Psoas muscle (tissue), 8 donors: ENCODE results near the gene MGLL. TPM values are rescaled to one million over a fixed set of nuclear protein-coding genes. Genes with fewer than 3 reads are reported as not detected.
A peak's percentile ranks its signal among the peaks of the same experiment; 100 is the strongest.

Experiments used
- ATAC-seq, 4 donors: fragments of 200-7000 bp; cut with Tn5 transposase; one replicate each; pipeline ENCODE4 v1.9.1; 2020; ENCODE audit warnings: moderate library complexity in 3 of 4, mild to moderate bottlenecking in 2 of 4
- DNase-seq, 2 donors: peaks; one replicate each; pipeline ENCODE4 v3.0.0-alpha.2; 2020
- H3K27ac ChIP-seq: fragments of 200-600 bp; one replicate; pipeline ENCODE4 v1.8.0; 2022
- H3K27me3 ChIP-seq, 3 donors: fragments of 200-600 bp in 1 of 3; one replicate each; pipeline versions ENCODE4 v1.6.1 to v1.8.0; 2013 to 2022; ENCODE audit warnings: low read length in 2 of 3, mild to moderate bottlenecking in 2 of 3, moderate library complexity in 1 of 3; ENCODE audit not compliant: insufficient read depth in 3 of 3
- H3K36me3 ChIP-seq, 2 donors: fragments of 200-600 bp in 1 of 2; one replicate each; pipeline versions ENCODE4 v1.6.1 to v1.8.0; 2013 to 2022; ENCODE audit warnings: low read depth in 1 of 2, mild to moderate bottlenecking in 1 of 2, moderate library complexity in 1 of 2; ENCODE audit not compliant: insufficient read depth in 1 of 2
- H3K4me1 ChIP-seq: fragments of 200-600 bp; one replicate; pipeline ENCODE4 v1.8.0; 2022
- H3K4me3 ChIP-seq: fragments of 200-600 bp; one replicate; pipeline ENCODE4 v1.8.0; 2022; ENCODE audit warnings: mild to moderate bottlenecking
- H3K9me3 ChIP-seq: fragments of 200-600 bp; one replicate; pipeline ENCODE4 v1.8.0; 2022
- WGBS, 3 donors: extraction: QIAGEN DNeasy Blood & Tissue Kit; methylation state at CpG; one replicate each; pipeline versions ENCODE4 v1.1.6 to v1.1.7; 2013; 5-methylcytosine and 5-hydroxymethylcytosine counted together
- intact Hi-C, 2 donors: fragments of 100-400 bp; cut with DNase I; formaldehyde crosslinking; loops; one replicate each; pipeline versions ENCODE4 v1.11.0 to v1.14.2; 2022
- polyA plus RNA-seq, 3 donors: library from polyadenylated mRNA; stranded (reverse); fragments of 200-250 nt; gene quantifications; one replicate each; pipeline ENCODE4 v1.2.3, GENCODE V29; 2013
- total RNA-seq, 4 donors: library from RNA; stranded (reverse); fragmentation: NEBNext Ultra II Directional in 2 of 4; extraction: Animal tissue kit (Norgen Biotek cat#: 25700) in 2 of 4; gene quantifications; one replicate each; pipeline versions ENCODE4 v1.2.1 to v1.2.4, GENCODE V29; 2021 to 2023
- TF ChIP-seq, protein P1 (sequence below): fragments of 200-600 bp; IDR thresholded peaks from one replicate; pipeline ENCODE4 v1.8.0; 2022; ENCODE audit warnings: antibody characterized with exemption
- donor health status: healthy with polysubstance abuse.
- donor health status: DM: no; HTN: no; CAD: no; lungs with moderate emphysema.
- donor health status: Bipolar disorder and iron deficiency.
- donor health status: healthy.
- donor health status: DM: yes; HTN: yes; CAD: no.
- donor health status: DM: no; HTN: no; CAD: no.
- donor health status: DM: no; HTN: no; CAD: no.
- donor health status: DM: yes; HTN: yes; CAD: no.

Gene MGLL
- total and polyA plus RNA-seq, 7 donors = 32.8 to 85.6 (median 63.0) TPM

GRCh38 chr3:127794972-127795371, 27.3 kb downstream of the MGLL start:
- WGBS, 3 donors = 93 to 100% (median 97%) methylated on average over 2 of the region's 2 CpGs
- TF ChIP-seq, protein P1, sequence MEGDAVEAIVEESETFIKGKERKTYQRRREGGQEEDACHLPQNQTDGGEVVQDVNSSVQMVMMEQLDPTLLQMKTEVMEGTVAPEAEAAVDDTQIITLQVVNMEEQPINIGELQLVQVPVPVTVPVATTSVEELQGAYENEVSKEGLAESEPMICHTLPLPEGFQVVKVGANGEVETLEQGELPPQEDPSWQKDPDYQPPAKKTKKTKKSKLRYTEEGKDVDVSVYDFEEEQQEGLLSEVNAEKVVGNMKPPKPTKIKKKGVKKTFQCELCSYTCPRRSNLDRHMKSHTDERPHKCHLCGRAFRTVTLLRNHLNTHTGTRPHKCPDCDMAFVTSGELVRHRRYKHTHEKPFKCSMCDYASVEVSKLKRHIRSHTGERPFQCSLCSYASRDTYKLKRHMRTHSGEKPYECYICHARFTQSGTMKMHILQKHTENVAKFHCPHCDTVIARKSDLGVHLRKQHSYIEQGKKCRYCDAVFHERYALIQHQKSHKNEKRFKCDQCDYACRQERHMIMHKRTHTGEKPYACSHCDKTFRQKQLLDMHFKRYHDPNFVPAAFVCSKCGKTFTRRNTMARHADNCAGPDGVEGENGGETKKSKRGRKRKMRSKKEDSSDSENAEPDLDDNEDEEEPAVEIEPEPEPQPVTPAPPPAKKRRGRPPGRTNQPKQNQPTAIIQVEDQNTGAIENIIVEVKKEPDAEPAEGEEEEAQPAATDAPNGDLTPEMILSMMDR = no peak
- H3K27me3 ChIP-seq = no peaks in the 10 kb centered on the region
- ATAC-seq (no peak), DNase-seq (no peak)
- H3K36me3 ChIP-seq = peaks cover 3 to 38% of the 10 kb centered on the region in 2 donors
- H3K4me3 ChIP-seq = no peak overlapping the region
- intact Hi-C loops = loop anchor here (5.0 kb wide), 2 partner anchors 43 to 48 kb away; no protein-coding TSS in a partner anchor
- H3K9me3 ChIP-seq = no peaks in the 10 kb centered on the region
- H3K27ac ChIP-seq = no peak overlapping the region
- H3K4me1 ChIP-seq = peaks cover 39% of the 10 kb centered on the region

DNA sequence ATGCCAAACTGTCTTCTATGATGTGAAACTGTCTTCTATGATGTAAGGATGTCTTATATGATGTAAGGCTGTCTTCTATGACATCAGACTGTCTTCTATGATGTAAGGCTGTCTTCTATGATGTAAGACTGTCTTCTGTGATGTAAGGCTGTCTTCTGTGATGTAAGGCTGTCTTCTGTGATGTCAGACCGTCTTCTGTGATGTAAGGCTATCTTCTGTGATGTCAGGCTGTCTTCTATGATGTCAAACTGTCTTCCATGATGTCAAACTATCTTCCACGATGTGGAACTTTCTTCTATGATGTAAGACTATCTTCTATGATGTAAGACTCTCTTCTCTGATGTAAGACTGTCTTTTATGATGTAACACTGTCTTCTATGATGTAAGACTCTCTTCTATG, 27.9 kb downstream of the MGLL start:
- no peak for ATAC-seq
- TF ChIP-seq, protein P1 = no peak
- intact Hi-C loops = loop anchor here (5.0 kb wide), 2 partner anchors 42 to 47 kb away; no protein-coding TSS in a partner anchor
- DNase-seq = no peak
- Histone ChIP-seq H3K27me3 (no peaks in the 10 kb centered on the region), H3K36me3 (peaks cover 3 to 35% of the 10 kb centered on the region in 2 donors), H3K9me3 (no peaks in the 10 kb centered on the region), H3K4me1 (peaks cover 43% of the 10 kb centered on the region), H3K4me3 (no peak overlapping the region), H3K27ac (no peak overlapping the region)
- 98 to 99% (median 98%) methylated on average over 2 of the region's 2 CpGs for WGBS, 3 donors

DNA sequence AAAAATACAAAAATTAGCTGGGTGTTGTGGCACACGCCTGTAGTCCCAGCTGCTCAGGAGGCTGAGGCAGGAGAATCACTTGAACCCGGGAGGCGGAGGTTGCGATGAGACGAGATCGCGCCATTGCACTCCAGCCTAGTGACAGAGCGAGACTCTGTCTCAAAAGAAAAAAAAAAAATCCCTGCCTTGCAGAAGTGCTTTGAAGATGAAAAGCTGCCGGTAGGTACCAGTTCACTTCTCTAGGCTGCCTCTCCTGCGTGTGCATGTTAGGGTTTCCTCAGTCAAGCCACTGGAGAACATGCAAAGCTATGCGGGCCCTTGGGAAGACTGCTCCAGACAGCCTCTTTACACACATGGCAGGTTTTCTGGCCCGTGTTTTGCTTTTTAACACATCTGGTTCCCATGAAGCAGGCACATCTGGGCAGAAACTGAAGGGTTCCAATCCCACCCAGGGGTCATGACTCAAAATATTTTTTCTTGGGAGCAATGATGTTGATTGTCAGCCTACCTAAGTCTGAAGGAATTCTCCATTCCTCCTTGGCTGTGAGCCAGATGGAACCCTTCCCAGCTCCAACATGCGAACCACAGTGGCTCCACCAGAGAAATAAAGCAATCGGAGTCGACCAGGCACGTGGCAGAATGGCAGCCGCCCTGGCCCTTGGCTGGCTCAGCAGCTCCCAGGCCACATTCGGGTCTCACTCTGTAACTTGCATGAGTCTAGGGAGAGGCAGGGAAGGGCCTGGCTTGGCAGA, 29.6 kb downstream of the MGLL start:
- no peaks in the 10 kb centered on the region for H3K27me3 ChIP-seq
- DNase-seq (peak; percentile 81 to 87), ATAC-seq (peak; percentile 53 to 63 (median 60))
- H3K9me3 ChIP-seq = no peaks in the 10 kb centered on the region
- TF ChIP-seq, protein P1 = no peak
- intact Hi-C loops = loop anchor here (5.0 kb wide), 2 partner anchors 40 to 45 kb away; no protein-coding TSS in a partner anchor
- peaks cover 3 to 22% of the 10 kb centered on the region in 2 donors for H3K36me3 ChIP-seq
- peak overlapping the region; percentile 92 for H3K27ac ChIP-seq
- no peak overlapping the region for H3K4me3 ChIP-seq
- 52 to 58% (median 57%) methylated on average over 18 of the region's 18 CpGs for WGBS, 3 donors
- peaks cover 59% of the 10 kb centered on the region for H3K4me1 ChIP-seq

- H3K4me1 ChIP-seq = peaks cover 72% of the 10 kb centered on the region
- ATAC-seq (peak in 3 of 4 donors; percentile 28 to 48 (median 40)), DNase-seq (peak in 1 of 2 donors; percentile 34)
- H3K36me3 ChIP-seq = peaks cover under 1 to 10% of the 10 kb centered on the region in 2 donors
- peak overlapping the region; percentile 92 for H3K27ac ChIP-seq
- no peaks in the 10 kb centered on the region for H3K27me3 ChIP-seq
- no peaks in the 10 kb centered on the region for H3K9me3 ChIP-seq
- intact Hi-C loops = loop anchor here (5.0 kb wide), 2 partner anchors 39 to 44 kb away; no protein-coding TSS in a partner anchor
- H3K4me3 ChIP-seq = no peak overlapping the region
- TF ChIP-seq, protein P1 = peak; percentile 34
- WGBS, 3 donors = 66 to 74% (median 69%) methylated on average over 9 of the region's 9 CpGs
These were observed 30.9 kb downstream of the MGLL start for GRCh38 chr3:127791221-127791913.
